NCI-H2107 (cell line): ENCODE data around the gene FNDC10.

Experiments used
- DNase-seq: peaks from one replicate; lab custom pipeline; 2025; lab: John Stamatoyannopoulos, UW

Gene FNDC10

DNA sequence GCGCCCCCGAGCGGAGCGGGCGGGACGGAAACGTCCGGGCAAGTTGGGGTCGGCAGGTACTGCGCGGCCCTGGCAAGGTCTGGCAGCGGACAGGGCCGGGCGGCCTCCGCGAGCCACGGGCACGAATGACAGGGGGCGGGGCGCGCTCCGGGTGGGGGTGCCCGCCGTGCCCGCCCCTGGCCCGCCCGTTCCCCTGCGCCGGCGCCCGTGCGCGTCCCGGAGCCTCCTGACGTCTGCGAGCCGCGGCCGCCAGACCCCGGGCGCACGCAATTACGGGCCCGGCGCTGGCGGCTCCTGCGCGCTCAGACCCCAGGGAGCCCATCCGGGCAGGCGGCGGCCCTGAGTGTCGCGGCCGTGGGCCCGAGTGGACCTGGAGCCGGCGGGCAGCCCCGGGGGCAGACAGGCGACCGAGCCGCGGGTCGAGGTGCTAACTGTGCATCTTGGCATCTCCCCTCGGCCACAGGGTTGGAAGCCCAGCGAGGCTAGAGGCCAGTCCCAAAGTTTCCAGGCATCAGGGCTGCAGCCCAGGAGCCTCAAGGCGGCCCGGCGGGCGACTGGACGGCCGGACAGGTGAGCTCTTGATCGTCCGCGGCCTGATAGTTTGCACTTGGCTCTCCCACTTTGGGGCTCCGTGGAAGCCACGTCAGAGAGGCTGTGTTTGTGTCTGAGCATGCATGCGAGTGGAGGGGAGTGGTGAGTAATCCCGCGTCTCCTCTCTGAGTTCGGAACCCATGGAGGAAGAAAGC lies 16.3 kb upstream of the FNDC10 start:
- no peak for DNase-seq

DNA sequence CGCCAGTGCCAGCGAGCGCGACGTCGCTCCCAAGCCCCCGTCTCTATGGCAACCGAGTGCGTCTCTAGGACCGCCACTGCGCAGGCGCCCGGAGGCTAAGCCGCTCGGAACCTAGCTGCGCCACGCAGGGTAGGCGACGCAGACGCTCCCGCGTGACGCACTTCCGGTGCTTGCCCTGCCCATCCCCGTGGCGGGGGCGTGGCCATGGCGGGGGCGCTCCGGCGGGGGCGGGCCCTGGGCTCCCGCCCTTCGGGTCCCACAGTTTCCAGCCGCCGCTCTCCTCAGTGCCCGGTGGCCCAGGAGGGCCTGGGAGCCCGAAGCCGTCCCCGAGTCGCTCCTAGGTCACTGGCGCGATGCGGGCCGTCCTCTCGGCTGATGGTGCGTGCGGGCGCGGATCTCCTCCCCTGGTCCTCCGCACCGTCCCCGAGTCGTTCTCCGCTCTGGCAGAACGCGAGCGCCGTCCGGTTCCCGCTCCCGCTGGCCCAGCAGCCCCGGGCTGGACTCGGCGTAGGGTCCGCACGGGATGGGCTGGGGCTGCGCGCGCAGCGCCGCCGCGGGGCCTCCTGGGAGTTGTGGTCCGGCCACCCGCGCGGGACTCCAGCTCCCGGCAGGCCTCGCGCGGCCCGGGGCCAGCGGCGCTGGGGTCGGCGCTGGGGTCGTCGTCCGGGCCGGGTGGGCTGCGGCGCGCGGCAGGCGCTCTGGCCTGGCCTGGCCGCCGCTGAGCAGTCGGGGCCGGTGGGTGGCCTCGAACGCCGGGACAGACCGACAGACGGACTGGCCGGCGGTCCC lies 15.5 kb upstream of the FNDC10 start, which contains the start of gene MIB2:
Gene MIB2 (plus strand): TSS at position 245 of the 789 bp plus-strand sequence. CDS start 7,953 bp downstream, outside the sequence.
- DNase-seq: peak; percentile 11

DNA sequence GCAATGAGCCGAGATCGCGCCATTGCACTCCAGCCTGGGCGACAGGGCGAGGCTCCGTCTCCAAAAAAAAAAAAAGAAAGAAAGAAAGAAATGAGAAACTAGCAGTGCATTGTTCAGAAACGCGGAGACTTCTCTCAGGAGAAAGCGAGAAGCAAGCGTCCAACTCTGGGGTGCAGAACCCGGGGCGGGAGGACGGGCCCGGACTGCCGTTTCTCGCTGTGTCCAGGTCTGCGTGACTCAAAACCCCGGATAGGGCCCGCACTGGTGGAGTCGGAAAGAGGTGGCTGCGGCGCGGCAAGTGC lies 15.0 kb upstream of the FNDC10 start:
- DNase-seq: no peak

DNA sequence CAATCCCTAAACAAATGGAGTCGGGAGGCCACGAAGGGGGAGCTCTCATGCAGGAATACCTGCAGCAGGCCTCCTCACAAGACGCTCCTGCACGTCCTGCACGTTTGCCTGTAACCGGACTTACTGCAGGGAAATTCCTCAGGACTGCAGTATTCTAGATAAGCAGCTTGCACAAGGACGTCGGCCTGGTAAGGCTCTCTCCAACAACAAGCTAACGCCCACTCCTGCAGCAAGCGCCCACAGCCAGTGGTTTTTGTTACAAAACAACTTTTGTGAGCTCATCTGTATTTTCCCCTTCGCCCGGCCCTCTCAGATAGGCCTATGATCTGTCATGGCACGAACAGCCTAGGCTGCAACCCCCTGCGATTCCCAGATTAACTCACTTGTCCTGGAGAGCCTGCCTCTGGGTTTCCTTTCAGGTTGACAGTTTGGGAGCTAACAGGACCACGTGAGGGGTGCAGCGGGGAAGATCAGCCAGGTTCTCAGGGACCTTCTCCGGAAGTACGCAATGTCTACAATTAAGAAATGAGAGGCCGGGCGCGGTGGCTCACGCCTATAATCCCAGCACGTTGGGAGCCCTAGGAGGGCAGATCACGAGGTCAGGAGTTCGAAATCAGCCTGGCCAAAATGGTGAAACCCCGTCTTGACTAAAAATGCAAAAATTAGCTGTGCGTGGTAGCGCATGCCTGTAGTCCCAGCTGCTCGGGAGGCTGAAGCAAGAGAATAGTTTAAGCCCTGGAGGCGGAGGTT lies 14.4 kb upstream of the FNDC10 start:
- DNase-seq: no peak

DNA sequence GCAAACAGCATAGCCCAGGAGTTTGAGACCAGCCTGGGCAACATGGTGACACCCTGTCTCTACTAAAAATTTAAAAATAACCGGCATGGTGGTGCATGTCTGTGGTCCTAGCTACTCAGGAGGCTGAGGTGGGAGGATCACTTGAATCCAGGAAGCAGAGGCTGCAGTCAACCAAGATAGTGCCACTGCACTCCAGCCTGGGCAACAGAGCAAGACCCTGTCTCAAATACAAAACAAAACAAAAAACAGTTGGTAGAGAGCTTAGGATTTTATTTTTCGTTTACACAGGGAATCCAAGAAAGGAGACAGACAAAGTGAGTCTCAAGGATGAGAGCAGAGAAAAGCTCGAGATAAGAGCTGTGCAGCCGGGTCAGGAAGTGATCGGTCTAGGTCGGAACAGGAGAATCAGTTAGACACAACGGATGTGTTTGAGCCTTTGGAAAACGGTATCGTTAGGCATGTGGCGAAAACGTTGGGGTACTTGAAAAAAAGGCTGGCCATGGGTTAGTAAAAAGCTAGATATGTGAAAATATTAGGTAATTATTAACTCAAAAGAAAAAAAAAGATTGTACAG lies 13.7 kb upstream of the FNDC10 start:
- DNase-seq: no peak

DNA sequence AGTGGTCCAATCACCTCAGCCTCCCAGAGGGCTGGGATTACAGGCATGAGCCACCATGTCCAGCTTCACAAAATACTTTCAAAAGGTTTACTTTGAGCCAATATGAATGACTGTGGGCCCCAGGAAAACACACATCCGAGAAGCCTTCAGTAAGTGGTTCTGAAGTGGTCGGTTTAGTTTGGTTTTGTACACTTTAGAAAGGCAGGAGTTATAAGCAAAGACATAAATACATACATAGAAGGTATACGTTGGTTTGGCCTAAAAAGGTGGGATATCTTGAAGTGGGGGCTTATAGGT lies 12.1 kb upstream of the FNDC10 start:
- DNase-seq: no peak

DNA sequence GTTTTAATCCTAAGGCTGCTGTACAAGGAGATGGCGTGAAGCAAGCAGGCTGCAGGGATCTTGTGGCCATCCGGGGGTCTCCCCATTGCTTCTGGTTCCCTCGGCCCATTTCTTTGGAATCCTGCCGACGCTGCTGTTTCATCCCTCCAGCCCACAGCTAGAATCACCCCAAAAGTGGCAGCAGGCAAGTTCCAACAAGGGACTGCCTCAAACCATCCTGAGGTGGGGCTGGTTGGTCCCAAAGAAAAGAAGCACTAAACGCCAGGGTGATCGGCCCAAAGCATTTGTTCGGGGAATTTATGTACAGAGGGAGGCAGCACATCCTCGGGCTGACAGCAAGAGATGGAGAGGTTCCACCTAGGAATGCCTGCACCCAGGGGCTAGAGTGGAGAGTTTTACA lies 10.9 kb upstream of the FNDC10 start:
- DNase-seq: no peak

DNA sequence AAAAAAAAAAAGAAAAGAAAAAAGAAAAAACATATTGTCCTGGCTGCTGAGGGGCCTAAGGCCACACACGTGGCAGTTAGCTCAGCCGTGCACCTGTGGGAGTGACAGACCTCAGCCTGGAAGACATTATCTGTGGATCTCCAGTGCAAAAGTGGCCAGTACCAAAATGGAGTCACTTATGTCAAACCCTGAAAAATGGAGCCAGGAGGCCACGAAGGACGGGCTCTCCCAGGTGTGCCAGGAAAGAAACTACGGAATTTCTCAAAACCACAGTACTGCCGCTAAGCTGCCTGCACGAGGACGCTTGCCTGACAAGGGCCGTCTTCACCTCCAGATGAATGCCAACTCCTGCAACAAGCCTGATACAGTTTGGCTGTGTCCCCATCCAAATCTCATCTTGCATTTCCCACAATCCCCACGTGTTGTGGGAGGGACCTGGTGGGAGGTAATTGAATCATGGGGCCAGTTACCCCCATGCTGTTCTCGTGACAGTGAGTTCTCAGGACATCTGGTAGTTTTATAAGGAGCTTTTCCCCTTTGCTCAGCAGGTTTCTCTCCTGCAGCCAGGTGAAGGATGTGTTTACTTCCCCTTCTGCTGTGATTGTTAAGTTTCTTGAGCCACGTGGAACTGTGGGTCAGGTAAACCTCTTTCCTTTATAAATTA lies 10.0 kb upstream of the FNDC10 start:
- no peak for DNase-seq

DNA sequence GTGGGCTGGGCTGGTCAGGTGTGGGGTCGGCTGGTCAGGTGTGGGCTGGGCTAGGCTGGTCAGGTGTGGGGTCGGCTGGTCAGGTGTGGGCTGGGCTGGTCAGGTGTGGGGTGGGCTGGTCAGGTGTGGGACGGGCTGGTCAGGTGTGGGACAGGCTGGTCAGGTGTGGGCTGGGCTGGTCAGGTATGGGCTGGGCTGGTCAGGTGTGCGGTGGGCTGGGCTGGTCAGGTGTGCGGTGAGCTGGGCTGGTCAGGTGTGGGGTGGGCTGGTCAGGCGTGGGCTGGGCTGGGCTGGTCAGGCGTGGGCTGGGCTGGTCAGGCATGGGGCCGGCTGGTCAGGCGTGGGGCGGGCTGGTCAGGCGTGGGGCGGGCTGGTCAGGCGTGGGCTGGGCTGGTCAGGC lies 6.3 kb upstream of the FNDC10 start:
- no peak for DNase-seq

DNA sequence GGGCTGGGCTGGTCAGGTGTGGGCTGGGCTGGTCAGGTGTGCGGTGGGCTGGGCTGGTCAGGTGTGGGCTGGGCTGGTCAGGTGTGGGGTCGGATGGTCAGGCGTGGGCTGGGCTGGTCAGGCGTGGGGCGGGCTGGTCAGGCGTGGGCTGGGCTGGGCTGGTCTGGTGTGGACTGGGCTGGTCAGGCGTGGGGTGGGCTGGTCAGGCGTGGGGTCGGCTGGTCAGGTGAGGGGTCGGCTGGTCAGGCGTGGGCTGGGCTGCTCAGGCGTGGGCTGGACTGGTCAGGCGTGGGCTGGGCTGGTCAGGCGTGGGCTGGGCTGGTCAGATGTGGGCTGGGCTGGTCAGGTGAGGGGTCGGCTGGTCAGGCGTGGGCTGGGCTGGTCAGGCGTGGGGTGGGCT lies 5.8 kb upstream of the FNDC10 start:
- no peak for DNase-seq

DNA sequence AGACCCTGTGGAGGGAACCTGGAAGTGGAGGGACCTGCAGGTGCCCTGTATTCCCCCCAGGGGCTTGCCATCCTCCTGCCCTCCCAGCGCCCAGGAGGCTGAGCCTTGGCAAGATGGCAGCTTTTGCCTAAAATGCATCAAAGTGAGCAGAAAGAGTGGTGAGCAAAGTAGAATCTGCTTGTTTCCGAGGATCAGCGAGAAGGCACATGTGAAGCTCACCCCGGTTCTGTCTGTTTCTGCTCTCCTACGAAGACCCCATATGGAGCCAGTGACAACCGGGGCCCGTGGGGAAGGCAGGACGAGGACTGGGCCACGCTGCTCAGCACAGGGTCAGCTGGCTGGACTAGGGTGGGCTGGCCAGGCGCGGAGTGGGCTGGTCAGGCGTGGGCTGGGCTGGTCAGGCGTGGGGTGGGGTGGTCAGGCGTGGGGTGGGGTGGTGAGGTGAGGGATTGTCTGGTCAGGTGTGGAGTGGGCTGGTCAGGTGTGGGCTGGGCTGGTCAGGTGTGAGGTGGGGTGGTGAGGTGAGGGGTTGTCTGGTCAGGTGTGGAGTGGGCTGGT lies 5.2 kb upstream of the FNDC10 start:
- DNase-seq: no peak

DNA sequence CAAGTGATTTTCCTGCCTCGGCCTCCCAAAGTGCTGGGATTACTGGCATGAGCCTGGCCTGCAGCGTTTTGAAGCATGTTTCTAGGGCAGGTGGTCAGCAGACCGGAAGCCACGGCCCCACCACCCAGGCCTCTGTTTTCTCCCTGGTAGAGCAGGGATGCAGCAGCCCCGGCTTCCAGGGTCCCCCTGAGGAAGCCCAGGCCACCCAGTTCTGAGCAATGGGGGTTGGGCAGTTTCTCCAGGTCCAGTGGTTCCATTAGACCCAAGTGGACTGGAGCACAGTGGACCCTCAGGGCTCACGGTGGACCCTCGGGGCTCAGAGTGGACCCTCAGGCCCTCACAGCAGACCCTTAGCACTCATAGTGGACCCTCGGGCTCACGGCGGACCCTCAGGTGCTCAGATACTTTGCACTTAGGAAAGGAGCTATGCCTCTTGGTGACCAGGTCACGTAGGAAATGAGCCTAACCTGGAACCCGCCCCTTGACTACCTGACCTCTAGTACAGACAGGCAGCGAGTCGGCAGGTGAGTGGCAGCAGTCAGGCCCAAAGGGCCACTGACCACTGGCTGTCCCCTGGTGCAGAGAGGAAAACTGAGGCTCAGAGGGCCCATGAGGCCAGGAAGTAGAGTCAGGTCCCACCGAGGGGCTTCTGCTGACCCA lies 4.6 kb upstream of the FNDC10 start:
- DNase-seq: no peak

DNA sequence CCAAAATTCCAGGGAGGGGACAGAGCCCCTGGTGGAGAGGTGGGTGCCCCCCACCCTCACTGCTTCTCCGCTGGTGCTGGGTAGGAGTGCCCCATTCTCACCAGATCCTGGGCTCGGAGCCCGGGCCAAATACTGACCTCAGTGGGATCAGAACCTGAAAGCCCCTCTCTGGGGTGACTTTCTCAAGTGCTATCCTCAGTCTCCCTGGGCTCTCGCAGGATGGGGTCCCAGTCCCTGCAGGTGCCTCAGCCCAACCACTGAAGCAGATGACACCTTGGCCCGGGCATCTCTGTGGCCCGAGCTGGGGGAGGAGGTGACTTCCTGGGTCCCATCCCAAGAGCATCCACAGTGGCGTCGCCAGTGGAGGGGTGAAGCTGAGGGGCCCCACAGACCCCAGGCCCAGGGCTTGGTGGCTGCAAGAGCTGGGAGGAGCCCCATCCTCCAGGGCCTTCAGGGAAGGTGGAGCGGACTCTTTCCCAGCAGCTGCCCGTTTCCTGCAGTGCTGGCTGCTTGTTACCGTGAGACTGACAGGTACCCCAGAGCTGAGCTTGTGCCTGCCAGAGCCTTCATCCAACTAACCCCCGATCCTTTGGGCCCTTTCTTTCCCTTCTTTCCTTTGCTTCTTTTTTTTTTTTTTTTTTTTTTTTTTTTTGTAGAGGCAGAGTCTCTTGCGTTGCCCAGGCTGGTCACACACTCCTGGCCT lies 3.9 kb upstream of the FNDC10 start:
- no peak for DNase-seq

DNA sequence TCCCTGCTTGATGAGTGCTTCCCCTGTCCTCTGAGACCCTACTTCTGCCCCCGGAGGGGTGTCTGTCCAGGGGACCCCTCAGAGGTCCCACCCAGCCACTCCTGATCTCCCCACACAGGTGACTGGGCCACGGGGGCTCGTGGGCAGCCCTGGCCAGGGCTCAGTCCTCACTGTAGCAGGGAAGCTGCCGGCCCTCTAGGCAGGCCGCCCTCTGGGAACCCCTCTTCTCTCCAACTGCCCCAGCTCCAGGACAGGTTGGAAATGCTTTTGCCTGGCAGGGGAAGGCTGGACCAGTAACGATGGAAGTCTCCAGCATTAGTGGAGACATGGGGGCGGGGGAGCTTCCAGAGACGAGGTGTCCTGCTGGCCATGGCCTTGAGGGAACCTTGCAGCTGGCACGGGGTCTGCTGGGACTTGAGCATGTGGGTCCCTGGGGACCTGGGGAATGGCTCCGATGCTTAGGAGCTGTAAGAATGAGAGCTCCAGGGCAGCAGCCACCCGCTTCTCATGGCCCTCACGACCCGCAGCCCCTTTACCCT lies 3.1 kb upstream of the FNDC10 start:
- no peak for DNase-seq

DNA sequence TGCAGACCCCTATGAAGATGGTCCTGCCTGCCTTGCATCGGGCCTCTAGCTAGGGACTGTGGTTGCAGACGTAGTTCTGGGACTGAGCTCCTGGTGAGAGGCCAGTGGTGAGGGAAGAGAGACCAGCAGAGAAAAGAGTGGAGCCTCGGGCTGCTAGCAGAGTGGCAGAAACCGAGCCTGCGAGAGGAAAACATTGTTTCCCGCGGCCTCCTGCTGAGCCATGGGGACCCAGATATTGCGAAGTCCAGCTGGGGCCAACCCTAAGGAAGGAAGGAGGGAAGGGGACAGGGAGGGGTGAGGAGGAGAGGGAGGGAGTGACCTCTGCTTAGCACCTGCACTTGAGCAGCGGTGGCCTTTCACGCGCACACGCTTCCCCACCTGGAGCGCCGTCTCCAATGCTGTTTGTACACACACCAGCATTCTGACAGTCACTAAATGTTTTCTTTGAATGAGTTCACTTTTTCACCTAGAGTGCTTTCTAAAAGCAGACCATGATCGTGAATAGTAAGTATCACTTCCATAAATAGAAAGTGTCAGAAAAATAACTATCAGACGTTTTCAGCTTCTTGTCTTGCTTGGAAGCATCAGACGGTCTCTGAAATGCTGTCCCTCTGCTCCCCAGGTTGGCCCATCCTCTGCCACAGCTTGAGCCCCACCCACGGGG lies 2.5 kb upstream of the FNDC10 start:
- DNase-seq: no peak

DNA sequence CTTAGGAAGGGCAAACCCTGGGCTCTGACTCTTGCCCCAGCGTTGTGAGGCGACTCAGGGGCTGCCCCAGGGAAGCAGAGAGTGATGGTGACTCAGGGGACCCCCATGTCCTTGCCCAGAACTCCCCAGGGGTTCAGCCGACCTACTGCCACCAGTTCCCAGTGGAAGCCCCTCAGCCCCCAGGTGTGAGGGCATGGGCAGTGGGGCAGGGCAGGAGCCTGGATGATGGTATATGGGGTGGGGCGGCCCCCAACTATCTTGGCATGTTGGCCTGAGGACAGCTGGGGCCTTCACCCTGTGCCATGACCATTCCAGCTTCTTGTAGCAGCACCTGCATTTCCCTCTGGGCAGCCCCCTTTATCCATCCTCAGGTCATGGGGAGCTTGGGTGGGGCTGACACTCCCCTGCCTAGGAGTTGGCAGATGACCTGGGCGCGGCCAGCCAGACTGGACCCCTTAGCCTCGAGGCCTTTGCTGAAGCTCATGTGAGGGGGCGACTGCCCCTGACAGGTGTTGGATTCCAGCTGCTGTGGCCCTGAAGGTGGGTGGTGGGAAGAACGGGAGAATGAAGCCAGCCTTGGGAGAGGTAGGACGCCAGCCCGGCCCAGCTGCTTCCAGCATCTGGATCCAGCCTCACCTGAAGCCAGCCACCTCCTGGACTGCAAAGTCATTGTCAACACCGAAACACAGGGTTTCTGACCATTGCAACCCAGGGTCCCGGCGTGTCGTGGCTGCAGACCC lies 1.8 kb upstream of the FNDC10 start:
- DNase-seq: no peak

DNA sequence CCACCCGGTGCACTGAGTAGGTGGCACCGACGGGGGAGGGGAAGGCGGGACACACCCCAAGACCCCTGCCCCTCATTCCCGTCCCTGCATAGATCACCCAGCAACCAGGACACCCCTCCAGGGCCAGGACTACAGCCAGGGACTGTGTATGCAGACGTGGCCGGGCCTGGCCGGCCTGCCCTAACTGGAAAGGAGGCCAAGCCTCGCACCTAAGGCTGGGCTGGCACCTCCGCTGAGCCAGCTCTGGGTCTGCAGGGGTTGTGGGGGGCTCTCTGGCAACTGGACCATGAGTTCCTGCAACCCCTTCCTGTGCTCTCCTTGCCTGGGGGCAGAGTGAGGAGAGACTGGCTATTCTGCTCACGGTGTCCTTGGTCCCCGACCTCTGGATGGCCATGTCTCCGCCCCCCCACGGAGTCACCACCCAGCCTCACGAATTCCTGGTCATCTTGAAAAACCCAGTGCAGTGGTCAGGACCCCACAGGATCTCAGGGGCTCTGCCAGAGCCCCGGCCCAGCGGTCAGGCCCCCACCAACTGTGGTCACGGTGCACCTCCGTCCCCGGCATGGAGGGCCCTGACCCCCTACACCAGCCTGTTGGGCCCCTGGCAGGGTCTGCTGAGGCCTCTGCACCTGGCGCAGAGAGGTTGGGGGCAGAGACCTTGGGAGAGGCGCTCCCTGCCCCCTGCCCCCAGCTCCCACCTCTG lies 1.1 kb upstream of the FNDC10 start:
- DNase-seq: no peak
